BLaER1 treated with 17β-estradiol and CSF1 and Interleukin-3, amounts not matched to agents 10 nM and 100 nM (cell line): Measurements from ENCODE around the gene HOXD1.

Experiments
- H3K27ac ChIP-seq, 11 experiments: shearing (Covaris generic); formaldehyde crosslinking; 2 replicates each; pipeline ENCODE4 v1.8.1; 2022
- H3K27me3 ChIP-seq, 11 experiments: shearing (Covaris generic); formaldehyde crosslinking; 2 replicates each; pipeline ENCODE4 v1.8.1; 2022
- H3K36me3 ChIP-seq, 11 experiments: shearing (Covaris generic); formaldehyde crosslinking; 2 replicates each; pipeline ENCODE4 v1.8.1; 2022
- H3K4me1 ChIP-seq, 10 experiments: shearing (Covaris generic); formaldehyde crosslinking; 2 replicates each; pipeline ENCODE4 v1.8.1; 2022
- H3K4me2 ChIP-seq, 11 experiments: shearing (Covaris generic); formaldehyde crosslinking; 2 replicates each; pipeline ENCODE4 v1.8.1; 2022
- H3K4me3 ChIP-seq, 10 experiments: shearing (Covaris generic); formaldehyde crosslinking; 2 replicates each; pipeline ENCODE4 v1.8.1; 2022
- H3K9ac ChIP-seq, 11 experiments: shearing (Covaris generic); formaldehyde crosslinking; 2 replicates each; pipeline ENCODE4 v1.8.1; 2022
- H3K9me3 ChIP-seq, 11 experiments: shearing (Covaris generic); formaldehyde crosslinking; replicated peaks in 1 of 11; 2 replicates each; pipeline ENCODE4 v1.8.1; 2022
- H4K20me1 ChIP-seq, 11 experiments: shearing (Covaris generic); formaldehyde crosslinking; 2 replicates each; pipeline ENCODE4 v1.8.1; 2022
- Cebpa-rat ChIP-seq, 11 experiments: shearing (Covaris generic); IDR thresholded peaks; 2 replicates each; pipeline ENCODE4 v1.8.1; 2022

HOXD1 gene

DNA sequence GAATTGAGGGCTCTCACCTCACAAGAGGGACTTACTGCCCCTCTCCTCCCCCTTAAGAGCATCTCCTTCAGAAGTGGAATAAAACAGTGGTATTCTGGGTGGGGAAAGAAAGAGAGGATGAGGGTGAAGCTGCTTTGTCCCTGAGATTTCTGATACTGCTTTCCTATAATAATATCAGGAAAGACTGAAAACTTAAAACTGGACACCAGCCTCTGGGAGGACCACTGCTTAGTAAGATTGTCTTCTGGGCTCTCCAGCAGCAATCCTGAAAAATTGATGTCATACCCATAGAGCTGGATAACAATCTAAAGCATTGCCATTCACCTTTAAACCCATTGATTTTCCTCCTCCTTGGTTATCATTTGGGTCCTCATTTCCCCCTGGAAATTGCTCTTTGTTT, 41.8 kb upstream of the HOXD1 start:
- peaks cover 32 to 47% (median 44%) of the 10 kb centered on the region in 11 experiments for H3K9me3 ChIP-seq
- no peak for TF ChIP-seq Cebpa-rat (IDR thresholded peaks at IDR 0.05)
- H3K9ac ChIP-seq: no peak overlapping the region
- no peak overlapping the region for H3K4me3 ChIP-seq
- no peaks in the 10 kb centered on the region for H3K4me1 ChIP-seq
- H3K36me3 ChIP-seq: no peaks in the 10 kb centered on the region
- H4K20me1 ChIP-seq: no peaks in the 10 kb centered on the region; a peak in 2 of 22 replicates
- no peak overlapping the region for H3K4me2 ChIP-seq
- H3K27me3 ChIP-seq: peaks cover 55 to 86% (median 68%) of the 10 kb centered on the region in 11 experiments
- no peak overlapping the region for H3K27ac ChIP-seq

DNA sequence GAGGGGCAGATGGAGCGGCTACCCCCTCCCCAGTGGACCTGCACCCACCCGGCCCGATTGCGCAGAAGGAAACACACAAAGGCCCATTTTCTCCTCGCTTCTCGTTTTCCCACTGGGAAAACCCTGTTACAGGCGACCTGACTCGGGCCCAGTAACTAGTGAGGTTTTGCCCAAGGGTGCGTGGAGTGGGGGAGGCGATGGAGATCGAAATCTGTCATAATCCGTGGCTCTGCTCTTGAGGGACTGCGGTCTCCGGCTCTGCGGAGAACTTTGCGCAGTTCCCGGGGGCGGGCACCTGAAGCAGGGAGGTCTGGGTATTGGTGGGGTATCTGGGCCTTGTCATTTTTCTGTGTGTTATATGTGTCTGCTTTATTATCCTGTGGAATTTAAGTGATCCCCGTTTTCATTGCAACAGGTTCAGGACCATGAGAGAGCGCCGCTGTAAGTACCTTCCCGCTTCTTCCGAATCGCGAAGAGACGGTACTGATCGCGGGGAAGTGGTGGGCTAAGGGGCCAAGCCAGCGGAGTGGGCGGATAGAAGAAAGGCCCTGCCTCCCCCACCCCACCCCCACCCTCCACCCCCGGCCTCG, 41.2 kb upstream of the HOXD1 start:
- Histone ChIP-seq H3K4me1 (no peaks in the 10 kb centered on the region), H3K27me3 (peaks cover 61 to 92% (median 74%) of the 10 kb centered on the region in 11 experiments), H3K4me2 (no peak overlapping the region), H3K9me3 (peaks cover 35 to 51% (median 48%) of the 10 kb centered on the region in 11 experiments), H4K20me1 (no peaks in the 10 kb centered on the region; a peak in 2 of 22 replicates), H3K9ac (no peak overlapping the region), H3K4me3 (no peak overlapping the region), H3K27ac (no peak overlapping the region), H3K36me3 (no peaks in the 10 kb centered on the region)
- no peak for TF ChIP-seq Cebpa-rat (IDR thresholded peaks at IDR 0.05)

DNA sequence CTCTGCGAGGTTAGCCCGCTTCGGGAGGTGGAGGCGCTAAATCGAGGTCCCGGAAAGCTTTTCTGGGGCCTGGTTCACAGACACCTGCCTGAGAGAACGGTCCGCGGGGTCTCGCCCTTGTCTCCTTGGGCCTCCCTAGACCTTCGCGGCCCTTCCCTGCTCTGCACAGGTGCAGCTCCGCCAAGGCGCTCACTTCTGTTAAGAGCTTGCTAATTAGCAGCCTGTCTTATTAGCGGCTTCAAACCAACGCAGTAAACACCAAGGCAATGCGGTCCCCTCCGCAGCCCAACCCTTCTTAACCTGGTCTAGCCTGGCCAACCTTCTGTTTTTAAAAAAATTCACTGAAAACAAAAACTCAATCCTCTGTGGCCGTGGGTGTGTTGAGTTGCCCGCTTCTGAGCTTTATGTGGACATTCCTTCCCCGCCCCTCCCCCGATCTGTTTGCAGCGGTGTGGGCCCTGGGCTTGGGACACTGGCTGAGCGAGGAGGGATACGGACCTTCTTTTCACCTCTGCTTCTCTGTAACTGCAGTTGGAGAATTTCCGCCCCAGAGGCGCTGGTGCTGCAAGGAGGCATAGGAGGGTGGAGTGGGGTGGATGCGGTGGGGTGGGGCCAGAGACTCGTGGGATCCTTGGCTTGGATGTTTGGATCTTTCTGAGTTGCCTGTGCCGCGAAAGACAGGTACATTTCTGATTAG, 40.5 kb upstream of the HOXD1 start:
- Histone ChIP-seq H3K9me3 (peaks cover 35 to 57% (median 53%) of the 10 kb centered on the region in 11 experiments), H3K4me2 (no peak overlapping the region), H3K36me3 (no peaks in the 10 kb centered on the region), H4K20me1 (no peaks in the 10 kb centered on the region; a peak in 2 of 22 replicates), H3K27ac (no peak overlapping the region), H3K4me3 (no peak overlapping the region), H3K9ac (no peak overlapping the region), H3K27me3 (peaks cover 67 to 92% (median 81%) of the 10 kb centered on the region in 11 experiments), H3K4me1 (no peaks in the 10 kb centered on the region)
- no peak for TF ChIP-seq Cebpa-rat (IDR thresholded peaks at IDR 0.05)

DNA sequence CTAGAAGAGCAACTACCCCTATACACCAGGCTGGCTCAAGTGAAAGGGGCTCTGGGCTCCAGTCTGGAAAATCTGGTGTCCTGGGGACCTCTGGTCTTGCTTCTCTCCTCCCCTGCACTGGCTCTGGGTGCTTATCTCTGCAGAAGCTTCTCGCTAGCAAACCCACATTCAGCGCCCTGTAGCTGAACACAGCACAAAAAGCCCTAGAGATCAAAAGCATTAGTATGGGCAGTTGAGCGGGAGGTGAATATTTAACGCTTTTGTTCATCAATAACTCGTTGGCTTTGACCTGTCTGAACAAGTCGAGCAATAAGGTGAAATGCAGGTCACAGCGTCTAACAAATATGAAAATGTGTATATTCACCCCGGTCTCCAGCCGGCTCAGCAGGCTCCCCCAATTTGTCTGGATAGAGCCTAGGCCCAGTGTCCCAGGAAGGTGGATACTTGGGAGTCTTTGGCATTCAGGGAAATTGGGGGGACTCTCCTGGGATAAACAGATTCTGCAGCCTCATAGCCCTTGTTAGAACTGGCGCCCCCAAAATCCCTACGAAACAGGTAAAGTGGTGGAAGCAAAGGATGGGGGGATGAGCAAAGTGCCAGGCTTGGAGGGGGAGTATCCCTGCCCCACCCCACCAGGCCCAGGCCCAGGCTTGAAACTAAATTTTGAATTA, 39.6 kb upstream of the HOXD1 start:
- no peak overlapping the region for H3K27ac ChIP-seq
- no peak overlapping the region for H3K9ac ChIP-seq
- no peak for TF ChIP-seq Cebpa-rat (IDR thresholded peaks at IDR 0.05)
- no peaks in the 10 kb centered on the region; a peak in 2 of 22 replicates for H4K20me1 ChIP-seq
- H3K4me3 ChIP-seq: no peak overlapping the region
- H3K4me1 ChIP-seq: no peaks in the 10 kb centered on the region
- no peak overlapping the region for H3K4me2 ChIP-seq
- peaks cover 35 to 57% (median 53%) of the 10 kb centered on the region in 11 experiments for H3K9me3 ChIP-seq
- no peaks in the 10 kb centered on the region for H3K36me3 ChIP-seq
- H3K27me3 ChIP-seq: peaks cover 75 to 93% (median 89%) of the 10 kb centered on the region in 11 experiments

DNA sequence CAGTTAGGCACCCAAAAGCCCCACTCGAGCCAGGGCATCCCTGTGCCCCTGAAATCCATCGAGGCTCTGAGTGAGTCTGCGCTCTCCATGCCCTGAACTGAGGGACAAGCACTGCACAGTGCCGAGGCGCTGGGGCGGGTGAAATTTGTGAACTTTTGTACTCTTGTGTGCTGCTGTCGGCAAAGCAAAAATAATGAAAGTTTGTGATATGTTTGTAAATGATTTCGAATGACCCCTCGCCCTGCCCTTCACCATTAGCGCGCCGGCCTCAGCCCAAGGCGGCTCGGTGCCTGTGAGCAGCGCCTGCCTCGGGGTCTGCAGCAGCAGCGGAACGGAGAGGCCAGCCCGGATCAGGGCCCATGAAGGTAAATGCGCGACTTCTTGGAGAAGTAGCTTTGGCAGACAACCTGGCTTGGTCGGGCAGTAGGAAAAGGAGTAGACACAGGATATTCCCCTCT, 39.0 kb upstream of the HOXD1 start:
- Histone ChIP-seq H3K4me3 (no peak overlapping the region), H3K27ac (no peak overlapping the region), H4K20me1 (no peaks in the 10 kb centered on the region; a peak in 2 of 22 replicates), H3K9ac (no peak overlapping the region), H3K9me3 (peaks cover 35 to 57% (median 54%) of the 10 kb centered on the region in 11 experiments), H3K27me3 (peaks cover 82 to 99% (median 96%) of the 10 kb centered on the region in 11 experiments), H3K36me3 (no peaks in the 10 kb centered on the region), H3K4me2 (no peak overlapping the region), H3K4me1 (no peaks in the 10 kb centered on the region)
- no peak for TF ChIP-seq Cebpa-rat (IDR thresholded peaks at IDR 0.05)

DNA sequence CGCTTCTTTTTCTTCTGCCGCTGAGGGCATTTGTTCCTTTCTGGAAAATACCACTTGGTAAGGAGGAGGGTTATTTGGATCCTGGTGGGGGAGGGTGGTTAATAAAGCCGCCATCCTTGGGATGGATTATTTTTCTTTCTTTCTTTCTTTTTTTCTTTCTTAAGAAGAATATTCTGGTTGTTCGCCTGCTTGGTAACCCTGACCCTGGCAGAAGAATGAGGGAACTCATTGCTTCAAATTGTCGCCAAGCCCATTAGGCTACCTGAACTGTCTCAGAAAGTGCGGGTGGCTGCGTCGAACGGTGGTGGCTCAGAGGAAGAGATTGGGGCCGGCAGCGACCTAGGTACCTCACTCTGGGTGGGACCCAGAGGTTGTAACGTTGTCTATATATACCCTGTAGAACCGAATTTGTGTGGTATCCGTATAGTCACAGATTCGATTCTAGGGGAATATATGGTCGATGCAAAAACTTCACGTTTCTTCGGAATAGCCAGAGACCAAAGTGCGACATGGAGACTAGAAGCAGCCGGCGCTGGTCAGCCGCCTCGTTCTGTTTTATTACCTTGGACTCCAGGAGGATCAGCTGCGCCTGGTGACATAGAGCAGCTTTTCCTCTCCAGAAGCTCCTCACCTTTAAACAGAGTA, 38.4 kb upstream of the HOXD1 start:
- Histone ChIP-seq H3K4me3 (no peak overlapping the region), H3K27me3 (peaks cover 87 to 100% (median 99%) of the 10 kb centered on the region in 11 experiments), H3K4me2 (no peak overlapping the region), H3K9me3 (peaks cover 35 to 61% (median 54%) of the 10 kb centered on the region in 11 experiments), H3K9ac (no peak overlapping the region), H3K4me1 (no peaks in the 10 kb centered on the region), H3K27ac (no peak overlapping the region), H3K36me3 (no peaks in the 10 kb centered on the region), H4K20me1 (no peaks in the 10 kb centered on the region; a peak in 2 of 22 replicates)
- TF ChIP-seq Cebpa-rat (IDR thresholded peaks at IDR 0.05): no peak

DNA sequence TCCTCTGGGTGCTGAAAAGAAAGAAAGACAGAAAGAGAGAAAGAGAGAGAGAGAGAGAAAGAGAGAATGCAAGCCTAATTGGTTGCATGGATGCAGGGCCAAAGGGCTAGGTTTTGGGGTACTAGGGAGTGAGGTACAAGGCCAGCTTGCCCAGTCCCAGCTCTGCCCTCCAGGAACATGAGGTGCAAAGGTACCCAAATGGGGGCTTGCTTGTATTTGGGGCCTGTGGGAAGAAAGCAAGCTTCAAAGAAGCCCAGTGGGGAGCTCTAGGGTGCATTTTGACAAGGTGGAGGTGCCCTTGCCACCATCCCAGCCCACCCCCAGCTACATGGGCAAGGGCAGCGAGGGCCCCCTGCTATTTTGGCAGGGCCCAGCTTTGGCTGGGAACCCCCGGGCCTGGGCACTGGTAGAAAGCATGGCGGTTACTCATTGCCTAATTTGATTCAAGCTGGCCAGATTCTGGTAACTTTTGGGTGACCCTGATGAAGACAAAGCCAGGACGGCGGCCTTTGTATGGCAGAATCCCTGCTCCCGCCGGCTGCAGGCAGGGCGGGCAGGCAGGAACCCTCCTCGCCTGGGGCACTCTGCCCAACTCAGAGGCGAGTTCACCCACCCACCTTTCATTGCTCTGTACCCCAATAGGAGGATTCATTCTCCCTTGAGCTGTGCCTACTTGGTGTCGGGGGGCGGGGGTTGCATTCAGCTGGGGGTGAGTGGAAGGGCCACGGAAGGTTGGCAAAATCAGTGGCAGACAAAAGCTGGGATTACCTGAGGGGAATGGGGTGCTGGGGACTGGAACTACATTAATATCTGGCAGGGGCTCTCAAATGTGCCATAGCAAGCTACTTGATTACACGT, 37.7 kb upstream of the HOXD1 start:
- no peaks in the 10 kb centered on the region for H3K36me3 ChIP-seq
- no peak overlapping the region for H3K4me3 ChIP-seq
- H4K20me1 ChIP-seq: no peaks in the 10 kb centered on the region; a peak in 2 of 22 replicates
- H3K9ac ChIP-seq: no peak overlapping the region
- H3K27ac ChIP-seq: no peak overlapping the region
- no peaks in the 10 kb centered on the region for H3K4me1 ChIP-seq
- H3K9me3 ChIP-seq: peaks cover 35 to 61% (median 56%) of the 10 kb centered on the region in 11 experiments
- no peak for TF ChIP-seq Cebpa-rat (IDR thresholded peaks at IDR 0.05)
- peaks cover 94 to 100% (median 99%) of the 10 kb centered on the region in 11 experiments for H3K27me3 ChIP-seq
- H3K4me2 ChIP-seq: no peak overlapping the region

DNA sequence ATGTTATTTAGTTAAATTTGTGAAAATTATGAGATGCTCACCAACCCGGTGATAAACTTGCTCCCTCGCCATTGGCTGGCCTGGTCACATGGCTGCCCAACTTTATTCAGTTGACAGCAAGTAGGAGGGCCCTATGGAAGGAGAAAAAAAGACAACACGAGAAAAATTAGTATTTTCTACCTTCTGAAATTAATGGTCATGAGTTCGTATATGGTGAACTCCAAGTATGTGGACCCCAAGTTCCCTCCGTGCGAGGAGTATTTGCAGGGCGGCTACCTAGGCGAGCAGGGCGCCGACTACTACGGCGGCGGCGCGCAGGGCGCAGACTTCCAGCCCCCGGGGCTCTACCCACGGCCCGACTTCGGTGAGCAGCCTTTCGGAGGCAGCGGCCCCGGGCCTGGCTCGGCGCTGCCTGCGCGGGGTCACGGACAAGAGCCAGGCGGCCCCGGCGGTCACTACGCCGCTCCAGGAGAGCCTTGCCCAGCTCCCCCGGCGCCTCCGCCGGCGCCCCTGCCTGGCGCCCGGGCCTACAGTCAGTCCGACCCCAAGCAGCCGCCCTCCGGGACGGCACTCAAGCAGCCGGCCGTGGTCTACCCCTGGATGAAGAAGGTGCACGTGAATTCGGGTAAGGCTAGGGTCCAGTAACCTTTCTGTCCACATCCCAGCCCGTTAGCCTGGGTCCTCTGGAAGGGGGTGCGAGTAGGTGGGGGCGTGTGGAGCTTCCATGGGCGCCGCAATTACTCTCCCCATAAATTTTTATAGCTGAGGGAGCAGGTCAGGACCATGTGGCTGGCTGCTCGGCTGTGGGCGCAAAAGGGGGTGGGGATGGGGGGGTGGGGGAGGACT, 36.8 kb upstream of the HOXD1 start, which contains the start of gene HOXD4:
TSS of gene HOXD4 (plus strand) at position 109 of the 846 bp plus-strand sequence. CDS start at position 193, 84 bp downstream.
- H3K4me3 ChIP-seq: no peak within 1 kb of the TSS
- TF ChIP-seq Cebpa-rat (IDR thresholded peaks at IDR 0.05): no peak
- H3K27ac ChIP-seq: no peak within 1 kb of the TSS
- H3K4me2 ChIP-seq: no peak within 1 kb of the TSS
- no peaks in the 10 kb centered on the region for H3K36me3 ChIP-seq
- H3K4me1 ChIP-seq: no peaks in the 10 kb centered on the region
- H3K9ac ChIP-seq: no peak within 1 kb of the TSS
- peaks cover 38 to 67% (median 62%) of the 10 kb centered on the region in 11 experiments for H3K9me3 ChIP-seq
- peaks cover 94 to 100% (median 99%) of the 10 kb centered on the region in 11 experiments for H3K27me3 ChIP-seq
- H4K20me1 ChIP-seq: no peaks in the 10 kb centered on the region; a peak in 2 of 22 replicates
